Measurements from ENCODE around the gene ZNF777. TPM values are rescaled to one million over a fixed set of nuclear protein-coding genes. Genes with fewer than 3 reads are reported as not detected.
"Not testable (repeated sequence)": the region's sequence is repeated elsewhere in the genome, so short reads cannot be mapped to it uniquely, and the experiment has no call there.

The ZNF777 gene
- total RNA-seq, 2 donors from 2014 or later, result 12.7 to 16.5 TPM

DNA sequence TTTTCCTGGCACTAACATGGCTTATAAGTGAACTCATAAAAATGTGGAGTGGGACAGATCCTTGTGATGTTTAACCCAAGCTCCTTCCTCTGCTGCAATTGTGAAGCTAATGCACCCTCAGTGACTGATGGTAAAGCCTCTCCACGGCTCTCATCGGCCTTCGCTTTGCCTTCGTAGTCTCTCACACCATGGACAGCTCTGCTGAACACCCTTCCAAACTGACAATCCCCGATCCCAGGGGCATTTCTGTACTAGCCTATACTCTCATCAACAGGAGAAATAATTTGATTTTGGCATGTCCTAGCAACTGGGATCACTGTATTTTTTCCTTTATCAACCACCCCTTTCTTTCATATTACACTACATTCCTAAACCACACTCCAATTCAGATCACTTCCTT is 6.1 kb downstream of the ZNF777 start:
- no peaks in the 10 kb centered on the region for H3K9me3 ChIP-seq (ENCODE audit: control insufficient read depth, low read length, poor library complexity, severe bottlenecking)
- no peaks in the 10 kb centered on the region for H3K27me3 Mint-ChIP-seq
- H3K27ac Mint-ChIP-seq, result peak overlapping the region; percentile 54
- ATAC-seq (no peak), DNase-seq (no peak)
- peaks cover 9% of the 10 kb centered on the region for H3K36me3 Mint-ChIP-seq (ENCODE audit: low read depth)
- H3K4me3 Mint-ChIP-seq, result no peak overlapping the region
- peaks cover 23% of the 10 kb centered on the region for H3K4me1 Mint-ChIP-seq

GRCh38 chr7:149454006-149454405 is 6.9 kb downstream of the ZNF777 start:
- no peaks in the 10 kb centered on the region for H3K9me3 ChIP-seq (ENCODE audit: control insufficient read depth, low read length, poor library complexity, severe bottlenecking)
- no peaks in the 10 kb centered on the region for H3K27me3 Mint-ChIP-seq
- peaks cover 12% of the 10 kb centered on the region for H3K36me3 Mint-ChIP-seq (ENCODE audit: low read depth)
- H3K27ac Mint-ChIP-seq, result no peak overlapping the region
- H3K4me3 Mint-ChIP-seq, result no peak overlapping the region
- ATAC-seq, result no peak
- H3K4me1 Mint-ChIP-seq, result peaks cover 22% of the 10 kb centered on the region
- no peak for DNase-seq

GRCh38 chr7:149450821-149451220 is 10.0 kb downstream of the ZNF777 start:
- no peak overlapping the region for H3K4me3 Mint-ChIP-seq
- peaks cover 13% of the 10 kb centered on the region for H3K4me1 Mint-ChIP-seq
- no peak for DNase-seq
- H3K9me3 ChIP-seq (ENCODE audit: control insufficient read depth, low read length, poor library complexity, severe bottlenecking), result no peaks in the 10 kb centered on the region
- peak overlapping the region; percentile 14 for H3K27ac Mint-ChIP-seq
- peaks cover 20% of the 10 kb centered on the region for H3K36me3 Mint-ChIP-seq (ENCODE audit: low read depth)
- H3K27me3 Mint-ChIP-seq, result no peaks in the 10 kb centered on the region
- no peak for ATAC-seq

DNA sequence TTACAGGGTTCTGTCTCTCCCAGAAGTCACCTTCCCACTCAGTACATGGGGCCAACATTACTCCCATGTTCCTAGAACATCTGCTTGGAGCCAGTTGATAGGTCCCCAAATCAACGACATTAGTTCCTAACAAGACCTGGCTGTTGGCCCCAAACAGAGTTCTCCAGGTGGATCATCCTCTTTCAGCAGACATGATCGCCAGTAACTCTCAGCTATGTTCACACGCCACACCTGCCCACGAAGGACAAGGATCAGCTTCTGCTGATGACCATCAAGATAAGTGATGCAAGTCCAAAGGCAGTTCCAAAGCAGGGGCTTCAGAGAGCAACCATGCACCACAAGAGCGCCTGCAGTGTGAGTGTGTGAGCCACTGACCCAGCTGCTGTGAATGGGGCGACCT is 11.0 kb downstream of the ZNF777 start:
- Mint-ChIP-seq H3K4me3 (no peak overlapping the region), H3K27ac (no peak overlapping the region), H3K27me3 (no peaks in the 10 kb centered on the region), H3K4me1 (peaks cover 12% of the 10 kb centered on the region), H3K36me3 (ENCODE audit: low read depth) (peaks cover 20% of the 10 kb centered on the region)
- H3K9me3 ChIP-seq (ENCODE audit: control insufficient read depth, low read length, poor library complexity, severe bottlenecking), result no peaks in the 10 kb centered on the region
- DNase-seq (no peak), ATAC-seq (no peak)

DNA sequence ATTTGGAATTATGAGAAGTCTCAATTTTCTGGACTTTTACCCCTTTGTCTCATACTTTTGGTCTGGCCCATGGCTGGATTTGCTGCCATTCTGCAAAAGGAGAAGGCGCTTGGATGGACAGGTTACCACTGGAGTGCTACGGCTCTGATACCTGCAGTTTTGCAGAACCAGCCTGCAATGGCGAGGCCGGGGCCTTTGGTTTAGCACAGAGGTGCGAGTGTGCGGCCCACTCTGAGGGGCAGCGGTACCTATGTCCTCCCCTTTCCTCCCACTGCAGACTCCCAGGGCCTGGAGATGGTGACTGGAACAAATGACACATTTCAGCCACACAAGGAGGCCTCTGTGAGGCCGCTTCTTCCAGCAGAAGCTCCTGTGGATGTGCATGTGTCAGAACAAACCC is 11.9 kb downstream of the ZNF777 start:
- H3K36me3 Mint-ChIP-seq (ENCODE audit: low read depth), result peaks cover 19% of the 10 kb centered on the region

DNA sequence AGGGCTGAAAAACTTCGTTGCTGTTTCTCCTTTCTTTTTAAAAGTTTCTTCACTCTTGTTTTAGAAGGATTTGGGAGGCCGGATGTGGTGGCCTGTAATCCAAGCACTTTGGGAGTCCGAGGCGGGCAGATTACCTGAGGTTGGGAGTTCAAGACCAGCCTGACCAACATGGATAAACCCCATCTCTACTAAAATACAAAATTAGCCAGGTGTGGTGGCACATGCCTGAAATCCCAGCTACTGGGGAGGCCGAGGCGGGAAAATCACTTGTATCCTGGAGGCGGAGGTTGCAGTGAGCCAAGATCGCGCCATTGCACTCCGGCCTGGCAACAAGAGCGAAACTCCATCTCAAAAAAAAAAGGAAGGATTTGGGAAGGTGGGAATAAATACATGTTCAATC is 14.8 kb downstream of the ZNF777 start:
- DNase-seq; H3K27me3 Mint-ChIP-seq; H3K9me3 ChIP-seq (ENCODE audit: control insufficient read depth, low read length, poor library complexity, severe bottlenecking); H3K4me3 Mint-ChIP-seq; H3K27ac Mint-ChIP-seq; ATAC-seq: not testable (repeated sequence)
- peaks cover 14% of the 10 kb centered on the region for H3K4me1 Mint-ChIP-seq
- peaks cover 21% of the 10 kb centered on the region for H3K36me3 Mint-ChIP-seq (ENCODE audit: low read depth)

More for the DNA sequence above, 11.9 kb downstream of the ZNF777 start:
- Mint-ChIP-seq H3K4me3 (no peak overlapping the region), H3K27ac (no peak overlapping the region), H3K4me1 (peaks cover 14% of the 10 kb centered on the region), H3K27me3 (no peaks in the 10 kb centered on the region)
- ATAC-seq (no peak), DNase-seq (no peak)
- no peaks in the 10 kb centered on the region for H3K9me3 ChIP-seq (ENCODE audit: control insufficient read depth, low read length, poor library complexity, severe bottlenecking)

DNA sequence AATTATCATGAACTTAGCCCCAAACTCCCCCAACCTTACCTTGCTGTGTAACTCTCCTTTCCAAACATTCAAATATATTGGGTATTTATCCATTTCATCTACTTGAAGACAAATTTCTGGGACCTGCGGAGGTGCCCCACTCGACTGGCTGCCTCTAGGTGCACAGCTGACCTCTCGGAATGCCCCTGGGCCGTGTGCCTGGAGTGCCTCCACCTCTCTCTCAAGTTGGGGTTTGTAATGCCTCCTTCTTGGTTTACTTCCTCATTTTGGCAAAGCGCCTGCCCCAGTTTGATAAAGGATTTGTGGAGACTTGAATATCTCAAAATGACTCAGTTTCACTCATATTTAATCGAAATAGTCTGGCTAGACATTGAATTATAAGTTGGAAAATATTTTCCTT is 16.6 kb downstream of the ZNF777 start:
- Mint-ChIP-seq H3K27ac (no peak overlapping the region), H3K27me3 (no peaks in the 10 kb centered on the region), H3K4me1 (peaks cover 23% of the 10 kb centered on the region), H3K4me3 (no peak overlapping the region), H3K36me3 (ENCODE audit: low read depth) (peaks cover 14% of the 10 kb centered on the region)
- DNase-seq (no peak), ATAC-seq (no peak)
- no peaks in the 10 kb centered on the region for H3K9me3 ChIP-seq (ENCODE audit: control insufficient read depth, low read length, poor library complexity, severe bottlenecking)

DNA sequence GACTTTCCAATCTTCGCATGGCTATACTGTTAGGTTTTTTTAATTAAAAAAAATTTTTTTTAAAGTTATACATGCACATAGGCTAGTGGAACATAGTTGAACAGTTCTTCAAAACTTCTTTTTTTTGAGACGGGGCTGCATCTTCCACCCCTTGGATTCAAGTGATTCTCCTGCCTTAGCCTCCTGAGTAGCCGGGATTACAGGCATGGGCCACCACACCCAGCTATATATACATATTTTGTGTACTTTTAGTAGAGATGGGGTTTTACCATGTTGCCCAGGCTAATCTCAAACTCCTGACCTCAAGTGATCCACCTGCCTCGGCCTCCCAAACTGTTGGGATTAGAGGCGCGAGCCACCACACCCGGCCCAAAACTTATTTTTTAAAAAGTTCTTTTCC is 17.3 kb downstream of the ZNF777 start:
- H3K27me3 Mint-ChIP-seq, result no peaks in the 10 kb centered on the region

DNA sequence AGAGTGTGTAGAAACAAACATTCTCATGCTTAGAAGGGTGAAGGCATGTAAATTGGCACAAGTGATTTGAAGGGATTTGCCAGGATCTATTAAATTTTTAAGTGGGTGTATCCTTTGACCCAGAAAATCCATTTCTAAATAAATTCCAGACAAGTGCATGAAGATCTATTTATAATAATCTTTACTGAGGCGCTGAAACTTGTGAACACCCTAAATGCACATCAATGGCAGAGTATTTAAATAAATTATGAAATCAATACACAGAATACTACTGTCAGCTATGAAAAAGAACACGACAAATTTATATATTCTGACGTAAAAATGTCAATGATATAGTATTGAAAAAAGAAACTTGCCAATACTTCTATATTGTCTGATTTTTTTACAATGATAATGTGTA is 17.9 kb downstream of the ZNF777 start:
- ATAC-seq (no peak), DNase-seq (no peak)
- H3K36me3 Mint-ChIP-seq (ENCODE audit: low read depth), result peaks cover 18% of the 10 kb centered on the region
- H3K27me3 Mint-ChIP-seq, result no peaks in the 10 kb centered on the region
- H3K4me1 Mint-ChIP-seq, result peaks cover 29% of the 10 kb centered on the region
- no peaks in the 10 kb centered on the region for H3K9me3 ChIP-seq (ENCODE audit: control insufficient read depth, low read length, poor library complexity, severe bottlenecking)
- H3K4me3 Mint-ChIP-seq, result no peak overlapping the region
- H3K27ac Mint-ChIP-seq, result no peak overlapping the region

More for the DNA sequence above, 17.3 kb downstream of the ZNF777 start:
- peaks cover 29% of the 10 kb centered on the region for H3K4me1 Mint-ChIP-seq
- H3K4me3 Mint-ChIP-seq, result no peak overlapping the region
- peaks cover 18% of the 10 kb centered on the region for H3K36me3 Mint-ChIP-seq (ENCODE audit: low read depth)
- DNase-seq (no peak), ATAC-seq (no peak)
- no peaks in the 10 kb centered on the region for H3K9me3 ChIP-seq (ENCODE audit: control insufficient read depth, low read length, poor library complexity, severe bottlenecking)
- H3K27ac Mint-ChIP-seq, result no peak overlapping the region

- no peak for ATAC-seq
- Mint-ChIP-seq H3K4me1 (peaks cover 26% of the 10 kb centered on the region), H3K27ac (no peak overlapping the region), H3K27me3 (no peaks in the 10 kb centered on the region), H3K4me3 (no peak overlapping the region), H3K36me3 (ENCODE audit: low read depth) (peaks cover 10% of the 10 kb centered on the region)
- no peak for DNase-seq
- H3K9me3 ChIP-seq (ENCODE audit: control insufficient read depth, low read length, poor library complexity, severe bottlenecking), result no peaks in the 10 kb centered on the region
Measured at GRCh38 chr7:149440222-149440621, 20.6 kb downstream of the ZNF777 start.

DNA sequence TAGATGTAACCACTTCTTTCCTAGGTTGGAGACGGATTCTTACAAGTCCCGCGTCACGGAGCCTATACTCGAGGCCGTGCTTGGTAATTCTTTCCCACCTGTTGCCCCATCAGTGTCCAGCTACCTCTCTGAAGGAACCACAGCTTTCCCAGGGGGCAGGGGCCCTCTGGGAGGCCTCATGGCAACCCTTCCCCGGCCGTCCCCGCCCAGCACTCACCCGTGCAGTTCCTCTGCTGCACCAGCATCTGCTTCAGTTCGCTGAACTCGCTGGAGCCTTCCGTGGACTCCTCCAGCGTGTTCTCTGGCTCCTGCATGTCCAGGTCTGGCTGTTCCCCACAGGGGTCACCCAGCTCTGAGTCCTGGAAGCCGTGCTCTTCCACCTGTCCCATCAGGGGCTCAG is 24.5 kb downstream of the ZNF777 start:
- no peaks in the 10 kb centered on the region for H3K9me3 ChIP-seq (ENCODE audit: control insufficient read depth, low read length, poor library complexity, severe bottlenecking)
- Mint-ChIP-seq H3K27me3 (no peaks in the 10 kb centered on the region), H3K4me3 (no peak overlapping the region), H3K27ac (no peak overlapping the region), H3K4me1 (peaks cover 21% of the 10 kb centered on the region), H3K36me3 (ENCODE audit: low read depth) (peaks cover 6% of the 10 kb centered on the region)
- DNase-seq (no peak), ATAC-seq (no peak)

GRCh38 chr7:149433124-149433523 is 27.7 kb downstream of the ZNF777 start:
- H3K36me3 Mint-ChIP-seq (ENCODE audit: low read depth), result peaks cover 8% of the 10 kb centered on the region
- ATAC-seq (no peak), DNase-seq (no peak)
- H3K9me3 ChIP-seq (ENCODE audit: control insufficient read depth, low read length, poor library complexity, severe bottlenecking), result no peaks in the 10 kb centered on the region
- H3K27me3 Mint-ChIP-seq, result no peaks in the 10 kb centered on the region
- no peak overlapping the region for H3K4me3 Mint-ChIP-seq
- H3K4me1 Mint-ChIP-seq, result peaks cover 9% of the 10 kb centered on the region
- H3K27ac Mint-ChIP-seq, result no peak overlapping the region

DNA sequence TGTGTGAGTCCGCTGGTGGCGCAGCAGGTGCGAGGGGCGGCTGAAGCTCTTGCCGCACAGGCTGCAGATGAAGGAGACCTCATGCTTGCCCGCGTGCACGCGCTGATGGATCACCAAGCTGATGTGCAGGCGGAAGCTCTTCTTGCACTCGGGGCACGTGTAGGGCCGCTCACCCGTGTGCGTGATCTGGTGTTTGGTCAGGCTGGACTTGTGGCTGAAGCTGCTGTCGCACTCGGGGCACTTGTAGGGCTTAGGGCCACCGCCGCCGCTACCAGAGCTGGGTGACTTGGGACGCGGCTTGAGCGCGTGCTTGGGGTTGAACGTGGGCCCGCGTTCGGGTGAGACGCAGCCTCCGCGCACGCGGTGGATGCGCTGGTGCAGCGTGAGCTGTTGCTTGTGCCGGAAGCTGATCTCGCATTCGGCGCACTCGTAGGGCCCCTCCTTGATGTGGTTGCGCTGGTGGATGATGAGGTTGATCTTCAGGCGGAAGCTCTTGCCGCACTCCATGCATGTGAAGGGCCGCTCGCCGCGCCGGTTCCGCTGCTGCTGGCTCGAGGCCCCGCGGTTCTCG is 28.7 kb downstream of the ZNF777 start:
- no peak for ATAC-seq
- Mint-ChIP-seq H3K36me3 (ENCODE audit: low read depth) (peaks cover 8% of the 10 kb centered on the region), H3K4me3 (no peak overlapping the region), H3K27ac (no peak overlapping the region), H3K27me3 (no peaks in the 10 kb centered on the region), H3K4me1 (peaks cover 4% of the 10 kb centered on the region)
- no peaks in the 10 kb centered on the region for H3K9me3 ChIP-seq (ENCODE audit: control insufficient read depth, low read length, poor library complexity, severe bottlenecking)
- DNase-seq, result no peak

DNA sequence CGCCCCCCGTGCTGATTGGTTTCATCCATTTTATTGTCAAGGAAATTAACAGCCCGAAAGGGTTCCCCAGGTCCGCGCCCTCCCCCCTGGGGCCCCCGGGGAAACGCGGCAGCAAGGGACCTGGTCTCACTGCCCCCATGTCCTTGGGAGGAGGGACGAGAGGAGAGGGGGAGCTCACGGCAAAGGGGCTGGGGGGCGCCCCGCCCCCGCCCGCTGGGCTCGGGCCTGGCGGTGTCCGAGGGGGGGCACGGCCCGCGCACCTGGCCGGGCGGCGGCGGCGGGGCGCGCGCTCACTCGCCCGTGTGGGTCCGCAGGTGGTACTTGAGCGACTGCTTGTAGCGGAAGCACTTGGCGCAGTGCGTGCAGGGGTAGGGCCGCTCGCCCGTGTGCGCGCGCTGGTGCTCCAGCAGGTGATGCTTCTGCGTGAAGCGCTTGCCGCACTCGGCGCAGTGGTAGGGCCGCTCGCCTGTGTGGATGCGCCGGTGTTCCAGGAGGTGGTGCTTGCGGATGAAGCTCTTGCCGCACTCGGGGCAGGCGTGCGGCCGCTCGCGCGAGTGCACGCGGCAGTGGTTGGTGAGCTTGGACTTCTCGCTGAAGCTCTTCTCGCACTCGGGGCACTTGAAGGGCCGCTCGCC is 29.3 kb downstream of the ZNF777 start:
- H3K4me1 Mint-ChIP-seq, result peaks cover 4% of the 10 kb centered on the region
- H3K36me3 Mint-ChIP-seq (ENCODE audit: low read depth), result peaks cover 8% of the 10 kb centered on the region
- ATAC-seq, result no peak
- no peaks in the 10 kb centered on the region for H3K27me3 Mint-ChIP-seq
- H3K27ac Mint-ChIP-seq, result no peak overlapping the region
- H3K4me3 Mint-ChIP-seq, result no peak overlapping the region
- DNase-seq, result no peak
- no peaks in the 10 kb centered on the region for H3K9me3 ChIP-seq (ENCODE audit: control insufficient read depth, low read length, poor library complexity, severe bottlenecking)
